ENCODE data around the gene PPP1R3F.

GRCh38 chrX:49233176-49233575, 36.4 kb upstream of the PPP1R3F start, which contains the start of gene CACNA1F:
- TF ChIP-seq CTCF (IDR thresholded peaks at IDR 0.05; ENCODE audit: low read depth, low read length, missing input control) (no peak), EGR1 (IDR thresholded peaks at IDR 0.05; ENCODE audit: low read depth in 2 of 2) (no peak), ATF3 (IDR thresholded peaks at IDR 0.05) (no peak), MAX (IDR thresholded peaks at IDR 0.05) (no peak), TAF1 (conservative IDR thresholded peaks at IDR 0.05) (no peak)

All from liver (tissue), 3 donors.